SK-N-SH treated with all-trans-retinoic acid at 6 μM for 48 hours (cell line): ENCODE data around the gene SLC22A5.

ENCODE experiments used
- ATAC-seq: fragments of 200-7000 bp; cut with Tn5 transposase; 3 replicates; pipeline ENCODE4 v1.9.1; 2020; ENCODE audit warnings: mild to moderate bottlenecking, moderate library complexity
- ARNTL ChIP-seq: fragments of 450-650 bp; formaldehyde crosslinking; IDR thresholded peaks from 2 replicates; pipeline ENCODE4 v1.5.0; 2020; ENCODE audit warnings: low read depth, mild to moderate bottlenecking, moderate library complexity, borderline replicate concordance
- BACH2 ChIP-seq: fragments of 250-450 bp; sonication (Bioruptor Pico); IDR thresholded peaks from 2 replicates; pipeline ENCODE4 v1.9.0; 2021; ENCODE audit warnings: mild to moderate bottlenecking, borderline replicate concordance
- CSDC2 ChIP-seq: fragments of 250-450 bp; sonication (Bioruptor Pico); IDR thresholded peaks from 2 replicates; pipeline ENCODE4 v1.5.0; 2020; ENCODE audit warnings: mild to moderate bottlenecking, moderate library complexity
- CSRNP3 ChIP-seq: fragments of 250-450 bp; sonication (Bioruptor Pico); IDR thresholded peaks from 2 replicates; pipeline ENCODE4 v1.5.1; 2021; ENCODE audit warnings: mild to moderate bottlenecking, moderate library complexity
- ESRRG ChIP-seq: fragments of 250-450 bp; sonication (Bioruptor Pico); IDR thresholded peaks from 2 replicates; pipeline ENCODE4 v1.6.1; 2021; ENCODE audit warnings: mild to moderate bottlenecking
- GLIS3 ChIP-seq: fragments of 250-450 bp; sonication (Bioruptor Pico); IDR thresholded peaks from 2 replicates; pipeline ENCODE4 v1.5.0; 2020; ENCODE audit warnings: mild to moderate bottlenecking, moderate library complexity
- POU6F1 ChIP-seq: fragments of 250-450 bp; sonication (Bioruptor Pico); IDR thresholded peaks from 2 replicates; pipeline ENCODE4 v1.8.0; 2021; ENCODE audit warnings: low read depth, mild to moderate bottlenecking, moderate library complexity, borderline replicate concordance
- PPARA ChIP-seq: fragments of 250-450 bp; sonication (Bioruptor Pico); IDR thresholded peaks from 2 replicates; pipeline ENCODE4 v1.5.0; 2020; ENCODE audit warnings: mild to moderate bottlenecking, borderline replicate concordance
- RARB ChIP-seq: fragments of 250-450 bp; sonication (Bioruptor Pico); IDR thresholded peaks from 2 replicates; pipeline ENCODE4 v1.8.0; 2021; ENCODE audit warnings: mild to moderate bottlenecking, moderate library complexity
- SNAI2 ChIP-seq: fragments of 250-450 bp; sonication (Bioruptor Pico); IDR thresholded peaks from 2 replicates; pipeline ENCODE4 v1.5.0; 2020; ENCODE audit warnings: mild to moderate bottlenecking, moderate library complexity
- TCF4 ChIP-seq: fragments of 250-450 bp; sonication (Bioruptor Pico); IDR thresholded peaks from 2 replicates; pipeline ENCODE4 v1.8.0; 2021; ENCODE audit warnings: mild to moderate bottlenecking, moderate library complexity, borderline replicate concordance
- TOX ChIP-seq: fragments of 250-450 bp; sonication (Bioruptor Pico); IDR thresholded peaks from 2 replicates; pipeline ENCODE4 v1.8.0; 2021; ENCODE audit warnings: mild to moderate bottlenecking, moderate library complexity, borderline replicate concordance
- TSHZ2 ChIP-seq: fragments of 250-450 bp; sonication (Bioruptor Pico); IDR thresholded peaks from 2 replicates; pipeline ENCODE4 v1.5.0; 2020; ENCODE audit warnings: mild to moderate bottlenecking, moderate library complexity
- ZC3H10 ChIP-seq: fragments of 250-450 bp; sonication (Bioruptor Pico); IDR thresholded peaks from 2 replicates; pipeline ENCODE4 v1.5.1; 2021; ENCODE audit warnings: mild to moderate bottlenecking, moderate library complexity
- ZFP3 ChIP-seq: fragments of 250-450 bp; sonication (Bioruptor Pico); IDR thresholded peaks from 2 replicates; pipeline ENCODE4 v1.5.0; 2020; ENCODE audit warnings: mild to moderate bottlenecking, moderate library complexity
- ZFP30 ChIP-seq: fragments of 450-650 bp; formaldehyde crosslinking; IDR thresholded peaks from 2 replicates; pipeline ENCODE4 v1.5.0; 2022; ENCODE audit warnings: mild to moderate bottlenecking, moderate library complexity
- ZNF565 ChIP-seq: fragments of 450-650 bp; formaldehyde crosslinking; conservative IDR thresholded peaks from 2 replicates; pipeline ENCODE4 v1.5.0; 2020; ENCODE audit warnings: low read depth, mild to moderate bottlenecking, moderate library complexity
- ZNF70 ChIP-seq: fragments of 450-650 bp; formaldehyde crosslinking; IDR thresholded peaks from 2 replicates; pipeline ENCODE4 v1.5.0; 2020; ENCODE audit warnings: mild to moderate bottlenecking, moderate library complexity
- ZNF8 ChIP-seq: fragments of 450-650 bp; formaldehyde crosslinking; IDR thresholded peaks from 2 replicates; pipeline ENCODE4 v1.5.0; 2020; ENCODE audit warnings: mild to moderate bottlenecking, moderate library complexity
- TF ChIP-seq, protein P1 (sequence below): fragments of 250-450 bp; sonication (Bioruptor Pico); IDR thresholded peaks from 2 replicates; pipeline ENCODE4 v1.5.1; 2020; ENCODE audit warnings: low read depth, mild to moderate bottlenecking, moderate library complexity
- TF ChIP-seq, protein P2 (sequence below): fragments of 250-450 bp; sonication (Bioruptor Pico); IDR thresholded peaks from 2 replicates; pipeline ENCODE4 v1.8.0; 2020; ENCODE audit warnings: mild to moderate bottlenecking, moderate library complexity, borderline replicate concordance

SLC22A5 gene

DNA sequence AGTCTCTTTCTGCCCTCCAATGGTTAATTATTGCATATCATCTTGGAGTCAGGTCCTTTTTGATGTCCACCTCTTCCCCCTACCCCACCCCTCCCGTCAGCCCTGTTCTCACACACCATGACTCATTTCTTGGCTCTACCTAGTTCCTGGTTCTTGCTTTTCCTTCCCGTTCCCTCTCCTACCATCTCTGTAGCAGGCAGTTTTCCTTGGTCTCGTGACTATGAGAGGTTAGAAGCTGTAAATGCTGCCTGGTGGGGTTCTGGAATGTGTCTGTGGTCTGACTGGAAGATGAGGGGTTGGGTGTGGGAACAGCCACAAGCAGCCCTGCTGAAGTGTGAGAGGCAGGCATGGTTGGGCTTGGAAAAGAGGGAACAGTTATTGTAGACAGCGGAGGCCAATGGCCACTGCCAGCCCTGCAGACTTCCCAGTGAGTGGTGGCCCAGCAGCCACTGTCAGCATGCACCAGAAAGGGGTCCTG, 18.2 kb downstream of the SLC22A5 start:
- peak; percentile 63 for ATAC-seq

DNA sequence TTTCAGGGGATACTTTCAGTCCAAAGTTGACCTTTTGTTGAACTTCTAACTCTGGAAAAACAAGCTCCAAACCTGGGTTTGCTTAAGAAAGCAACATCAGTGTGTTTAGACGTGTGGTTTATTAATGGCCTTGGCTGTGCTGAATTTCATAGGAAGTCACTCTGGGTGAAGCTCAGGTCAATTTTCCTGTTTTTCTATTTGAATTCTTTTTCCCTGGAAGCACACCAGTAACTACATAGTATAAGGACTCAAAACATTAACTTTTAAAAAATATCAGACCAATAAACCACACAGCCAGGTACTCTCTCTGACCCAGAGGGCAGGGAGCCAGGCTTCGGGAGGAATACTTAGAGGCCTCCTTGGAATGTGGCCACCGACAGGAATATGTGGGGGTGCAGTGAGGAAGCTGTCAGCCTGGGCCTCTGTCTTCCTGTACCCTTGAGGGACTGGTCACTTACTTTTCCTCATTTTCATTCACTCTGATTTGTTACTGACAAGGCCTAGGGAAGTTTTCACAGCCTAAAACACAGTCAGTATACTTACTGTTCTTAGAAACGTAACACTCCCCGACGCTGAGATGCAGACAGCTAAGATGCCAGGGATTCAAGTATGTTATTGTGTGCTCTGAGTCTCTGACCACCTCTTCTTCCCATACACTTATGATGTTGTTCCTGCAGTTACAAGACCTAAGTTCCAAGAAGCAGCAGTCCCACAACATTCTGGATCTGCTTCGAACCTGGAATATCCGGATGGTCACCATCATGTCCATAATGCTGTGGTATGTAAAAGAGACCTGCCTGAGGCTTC, 18.9 kb downstream of the SLC22A5 start:
- TF ChIP-seq ZC3H10 (no peak), ZFP30 (no peak), TOX (CRISPR knock-in tag) (no peak), CSDC2 (peak; percentile 21; the same call in 1 of the 2 replicates), BACH2 (CRISPR knock-in tag) (no peak)
- TF ChIP-seq, protein P1, sequence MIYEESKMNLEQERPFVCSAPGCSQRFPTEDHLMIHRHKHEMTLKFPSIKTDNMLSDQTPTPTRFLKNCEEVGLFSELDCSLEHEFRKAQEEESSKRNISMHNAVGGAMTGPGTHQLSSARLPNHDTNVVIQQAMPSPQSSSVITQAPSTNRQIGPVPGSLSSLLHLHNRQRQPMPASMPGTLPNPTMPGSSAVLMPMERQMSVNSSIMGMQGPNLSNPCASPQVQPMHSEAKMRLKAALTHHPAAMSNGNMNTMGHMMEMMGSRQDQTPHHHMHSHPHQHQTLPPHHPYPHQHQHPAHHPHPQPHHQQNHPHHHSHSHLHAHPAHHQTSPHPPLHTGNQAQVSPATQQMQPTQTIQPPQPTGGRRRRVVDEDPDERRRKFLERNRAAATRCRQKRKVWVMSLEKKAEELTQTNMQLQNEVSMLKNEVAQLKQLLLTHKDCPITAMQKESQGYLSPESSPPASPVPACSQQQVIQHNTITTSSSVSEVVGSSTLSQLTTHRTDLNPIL, result no peak
- peak; percentile 4; the same call in 2 of the 3 replicates for ATAC-seq

More for the DNA sequence above, 18.2 kb downstream of the SLC22A5 start:
- no peak for TF ChIP-seq ARNTL
- TF ChIP-seq, protein P2, sequence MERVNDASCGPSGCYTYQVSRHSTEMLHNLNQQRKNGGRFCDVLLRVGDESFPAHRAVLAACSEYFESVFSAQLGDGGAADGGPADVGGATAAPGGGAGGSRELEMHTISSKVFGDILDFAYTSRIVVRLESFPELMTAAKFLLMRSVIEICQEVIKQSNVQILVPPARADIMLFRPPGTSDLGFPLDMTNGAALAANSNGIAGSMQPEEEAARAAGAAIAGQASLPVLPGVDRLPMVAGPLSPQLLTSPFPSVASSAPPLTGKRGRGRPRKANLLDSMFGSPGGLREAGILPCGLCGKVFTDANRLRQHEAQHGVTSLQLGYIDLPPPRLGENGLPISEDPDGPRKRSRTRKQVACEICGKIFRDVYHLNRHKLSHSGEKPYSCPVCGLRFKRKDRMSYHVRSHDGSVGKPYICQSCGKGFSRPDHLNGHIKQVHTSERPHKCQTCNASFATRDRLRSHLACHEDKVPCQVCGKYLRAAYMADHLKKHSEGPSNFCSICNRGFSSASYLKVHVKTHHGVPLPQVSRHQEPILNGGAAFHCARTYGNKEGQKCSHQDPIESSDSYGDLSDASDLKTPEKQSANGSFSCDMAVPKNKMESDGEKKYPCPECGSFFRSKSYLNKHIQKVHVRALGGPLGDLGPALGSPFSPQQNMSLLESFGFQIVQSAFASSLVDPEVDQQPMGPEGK (CRISPR knock-in tag), result peak; percentile 30; the same call in 1 of the 2 replicates
- TF ChIP-seq ESRRG (CRISPR knock-in tag), result no peak
- TF ChIP-seq ZNF8 (CRISPR knock-in tag), result no peak
- 0 out of 2 replicates have a peak, but pooled peaks have one; percentile 16 for TF ChIP-seq TOX (CRISPR knock-in tag)
- no peak for TF ChIP-seq BACH2 (CRISPR knock-in tag)
- no peak for TF ChIP-seq TSHZ2 (CRISPR knock-in tag)
- TF ChIP-seq ZFP3 (CRISPR knock-in tag), result peak; percentile 47; the same call in 1 of the 2 replicates
- TF ChIP-seq CSRNP3 (CRISPR knock-in tag), result no peak
- TF ChIP-seq ZFP30, result no peak
- peak; percentile 90; the same call in 1 of the 2 replicates for TF ChIP-seq CSDC2
- TF ChIP-seq, protein P1, result no peak
- TF ChIP-seq RARB, result 0 out of 2 replicates have a peak, but pooled peaks have one; percentile 10
- no peak for TF ChIP-seq PPARA (CRISPR knock-in tag)
- TF ChIP-seq TCF4, result no peak
- TF ChIP-seq, all 23 proteins: peak for 5

DNA sequence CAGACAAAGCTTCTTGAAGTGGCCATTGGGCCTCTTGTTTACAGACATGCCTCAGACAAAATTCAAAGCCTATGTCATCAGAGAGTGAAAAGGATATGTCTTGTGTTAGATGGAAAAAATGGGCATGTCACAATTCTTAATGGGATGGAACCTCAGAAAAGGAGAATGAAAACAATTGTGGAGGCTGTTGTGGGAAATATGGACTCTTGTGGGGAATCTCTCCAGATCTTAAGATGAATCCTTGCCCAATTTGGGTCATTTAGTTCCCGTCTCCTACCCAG, 19.5 kb downstream of the SLC22A5 start:
- ATAC-seq, result no peak
- TF ChIP-seq PPARA (CRISPR knock-in tag) (no peak), TSHZ2 (CRISPR knock-in tag) (no peak), ZFP30 (no peak), ZFP3 (CRISPR knock-in tag) (no peak), ZNF565 (CRISPR knock-in tag) (no peak), TCF4 (no peak), ZNF70 (CRISPR knock-in tag) (no peak), POU6F1 (CRISPR knock-in tag) (no peak), GLIS3 (CRISPR knock-in tag) (no peak), SNAI2 (CRISPR knock-in tag) (no peak)
- TF ChIP-seq, protein P2 (CRISPR knock-in tag), result no peak
